K562 (cell line): ENCODE data around the gene KCTD15. TPM values are rescaled to one million over a fixed set of nuclear protein-coding genes. Genes with fewer than 3 reads are reported as not detected.

Experiments used
- ATAC-seq: fragments of 200-7000 bp; cut with Tn5 transposase; 3 replicates; pipeline ENCODE4 v1.9.1; 2020; ENCODE audit warnings: moderate library complexity
- BruUV-seq: library from RNA; stranded (reverse); fragments of 400-500 nt; replicated peaks from 2 replicates; lab custom pipeline; 2021; lab: Mats Ljungman, UMichigan
- CTCF ChIA-PET: fragments of 300-600 bp; formaldehyde crosslinking; extraction: SDS; loops from one replicate; lab custom pipeline; 2021; ENCODE audit warnings: low intra/inter-chr PET ratio; lab: Yijun Ruan, JAX
- POLR2A ChIA-PET: fragments of 300-600, 350-650 bp; sonication (Branson Sonifier 250); formaldehyde crosslinking; extraction: SDS; loops from one replicate; lab custom pipeline; 2021; ENCODE audit warnings: antibody characterized with exemption, inconsistent platforms; lab: Yijun Ruan, JAX
- DNase-seq, 4 experiments: peaks; one replicate each; pipeline versions ENCODE4 v3.0.0 to v3.0.0-alpha.2; 2011 to 2018; ENCODE audit warnings: low spot score in 3 of 4, mixed read lengths in 3 of 4; ENCODE audit errors: extremely low read depth in 1 of 4
- FAIRE-seq: peaks from 2 replicates; lab custom pipeline; 2011; peaks lifted over from hg19 to GRCh38; lab: Jason Lieb, UNC
- H2AFZ ChIP-seq: 2 replicates; pipeline ENCODE4 v1.6.0; 2011; ENCODE audit warnings: low read depth, low read length, control low read depth, inconsistent platforms
- H3K27ac ChIP-seq: fragments of 200-600 bp; 3 replicates; pipeline ENCODE4 v1.8.0; 2011; ENCODE audit warnings: low read depth, mild to moderate bottlenecking, control low read depth, inconsistent platforms, low read length, moderate library complexity, mixed read lengths; ENCODE audit errors: extremely low read depth
- H3K27me3 ChIP-seq, 2 experiments: fragments of 300-600 bp in 1 of 2; 2 replicates in 1 of 2; 3 replicates in 1 of 2; pipeline versions ENCODE4 v1.6.0 to v1.8.0; 2011; ENCODE audit warnings: inconsistent platforms in 2 of 2, low read length in 2 of 2, mild to moderate bottlenecking in 1 of 2, mixed read lengths in 1 of 2, moderate library complexity in 1 of 2; ENCODE audit not compliant: control insufficient read depth in 2 of 2, insufficient read depth in 2 of 2
- H3K36me3 ChIP-seq: fragments of 300-600 bp; 3 replicates; pipeline ENCODE4 v1.8.0; 2011; ENCODE audit warnings: mild to moderate bottlenecking, low read length, inconsistent platforms; ENCODE audit not compliant: control insufficient read depth, insufficient read depth
- H3K4me1 ChIP-seq, 2 experiments: fragments of 200-600 bp in 1 of 2; replicated peaks in 1 of 2; 2 replicates in 1 of 2; 3 replicates in 1 of 2; pipeline versions ENCODE4 v1.5.1 to v1.8.0; 2011; ENCODE audit warnings: inconsistent platforms in 2 of 2, low read length in 2 of 2, mild to moderate bottlenecking in 1 of 2, mixed read lengths in 1 of 2, moderate library complexity in 1 of 2; ENCODE audit not compliant: control insufficient read depth in 2 of 2, insufficient read depth in 2 of 2
- H3K4me2 ChIP-seq: 2 replicates; pipeline ENCODE4 v1.6.1; 2011; ENCODE audit warnings: low read length, control low read depth, inconsistent platforms, mixed read lengths; ENCODE audit not compliant: insufficient read depth
- H3K4me3 ChIP-seq: fragments of 200-600 bp; sonication (generic), shearing (Covaris generic); 2 replicates; pipeline ENCODE4 v1.5.1; 2016; ENCODE audit warnings: control low read depth, inconsistent platforms
- H3K79me2 ChIP-seq: fragments of 200-600 bp; 3 replicates; pipeline ENCODE4 v1.8.0; 2011; ENCODE audit warnings: low read length, inconsistent platforms; ENCODE audit not compliant: control insufficient read depth, insufficient read depth
- H3K9ac ChIP-seq, 2 experiments: 2 replicates each; pipeline versions ENCODE4 v1.6.0 to v1.6.1; 2011; ENCODE audit warnings: low read depth in 2 of 2, low read length in 2 of 2, control low read depth in 1 of 2, inconsistent platforms in 1 of 2, mild to moderate bottlenecking in 1 of 2, mixed read lengths in 1 of 2; ENCODE audit not compliant: insufficient read depth in 1 of 2
- H3K9me1 ChIP-seq: one replicate; pipeline ENCODE4 v1.6.0; 2011; ENCODE audit warnings: inconsistent platforms, mild to moderate bottlenecking, low read length, moderate library complexity; ENCODE audit not compliant: control insufficient read depth, insufficient read depth
- H3K9me3 ChIP-seq: replicated peaks from 2 replicates; pipeline ENCODE4 v1.5.1; 2011; ENCODE audit warnings: low read depth, low read length, inconsistent platforms; ENCODE audit not compliant: control insufficient read depth, insufficient read depth
- H4K20me1 ChIP-seq: replicated peaks from 2 replicates; pipeline ENCODE4 v1.6.1; 2011; ENCODE audit warnings: low read length, inconsistent platforms, mixed read lengths; ENCODE audit not compliant: control insufficient read depth, insufficient read depth
- CBX8 ChIP-seq: fragments of 200-600 bp; sonication (generic); IDR thresholded peaks from 2 replicates; pipeline ENCODE4 v1.6.1; 2012; ENCODE audit warnings: borderline replicate concordance, mixed run types, low read depth, mild to moderate bottlenecking, moderate library complexity, mixed read lengths, low read length, control low read depth, inconsistent platforms; ENCODE audit not compliant: poor library complexity, severe bottlenecking; ENCODE audit errors: extremely low read depth
- CLOCK ChIP-seq: fragments of 250-450 bp; sonication (Bioruptor Pico); IDR thresholded peaks from 2 replicates; pipeline ENCODE4 v1.4.0; 2020; ENCODE audit warnings: mild to moderate bottlenecking, moderate library complexity, borderline replicate concordance
- DMBX1 ChIP-seq: fragments of 250-450 bp; sonication (Bioruptor Pico); IDR thresholded peaks from 2 replicates; pipeline ENCODE4 v1.8.0; 2022; ENCODE audit warnings: inconsistent platforms, mild to moderate bottlenecking, moderate library complexity, borderline replicate concordance
- HMGXB4 ChIP-seq: sonication (generic); formaldehyde crosslinking; IDR thresholded peaks from 2 replicates; pipeline ENCODE4 v1.8.1; 2023; ENCODE audit warnings: mild to moderate bottlenecking, missing genetic modification reagents
- KLF13 ChIP-seq: fragments of 450-650 bp; IDR thresholded peaks from 2 replicates; pipeline ENCODE4 v1.6.1; 2016; ENCODE audit warnings: missing genetic modification characterization, low read depth, mild to moderate bottlenecking, missing compliant biosample characterization, moderate library complexity, borderline replicate concordance
- MIER1 ChIP-seq: fragments of 450-650 bp; IDR thresholded peaks from 2 replicates; pipeline ENCODE4 v1.6.1; 2016; ENCODE audit warnings: antibody characterized with exemption, mild to moderate bottlenecking, low read depth
- RBBP5 ChIP-seq: fragments of 200-600 bp; sonication (generic); IDR thresholded peaks from 2 replicates; pipeline ENCODE4 v1.6.1; 2012; ENCODE audit warnings: borderline replicate concordance, mild to moderate bottlenecking, low read length, control low read depth, inconsistent platforms; ENCODE audit not compliant: insufficient read depth, poor library complexity, severe bottlenecking
- RCOR1 ChIP-seq, 2 experiments: IDR thresholded peaks; 2 replicates each; pipeline ENCODE4 v1.6.1; 2012; ENCODE audit warnings: low read depth in 2 of 2, low read length in 2 of 2, borderline replicate concordance in 1 of 2, improper control_type of control experiment in 1 of 2
- SMARCC2 ChIP-seq: fragments of 450-650 bp; IDR thresholded peaks from 2 replicates; pipeline ENCODE4 v1.6.1; 2017; ENCODE audit warnings: antibody characterized with exemption, moderate library complexity, mild to moderate bottlenecking, low read depth
- ZNF263 ChIP-seq: sonication (generic); formaldehyde crosslinking; IDR thresholded peaks from 2 replicates; pipeline ENCODE4 v1.8.0; 2022; ENCODE audit warnings: mild to moderate bottlenecking, missing genetic modification reagents, borderline replicate concordance
- WGBS: fragments of 100-300 bp; shearing (Covaris generic); methylation state at CpG from one replicate; pipeline ENCODE4 v1.1.6; 2016; ENCODE audit warnings: low coverage, mixed read lengths; ENCODE audit not compliant: insufficient coverage; ENCODE audit errors: missing lambda C conversion rate; 5-methylcytosine and 5-hydroxymethylcytosine counted together
- in situ Hi-C: fragments of 300-500 bp; cut with MboI; formaldehyde crosslinking; loops from 4 replicates; pipeline ENCODE4 v1.15.0; 2018; ENCODE audit warnings: inconsistent platforms, mixed read lengths
- intact Hi-C: fragments of 100-400 bp; cut with micrococcal nuclease; formaldehyde crosslinking; loops from 2 replicates; pipeline ENCODE4 v1.14.2; 2022
- polyA plus RNA-seq, 8 experiments: library from polyadenylated mRNA; depleted of rRNA in 4 of 8; stranded (reverse) in 5 of 8; unstranded in 3 of 8; fragments of >200 nt; fragmentation: Nextera tagmentation in 2 of 8; fragmentation: Illumina TruSeq in 1 of 8; extraction: Ambion mirVana in 2 of 8; extraction: Trizol in 1 of 8; gene quantifications; 2 replicates each; pipeline versions ENCODE4 v1.2.1 to v1.2.3, GENCODE V29; 2011 to 2014; ENCODE audit warnings: inconsistent platforms in 1 of 8, missing spikeins in 1 of 8
- total RNA-seq, 7 experiments: library from RNA; depleted of rRNA in 6 of 7; stranded (reverse); fragments of >200 nt in 6 of 7; fragmentation: Illumina TruSeq in 2 of 7; extraction: Trizol in 2 of 7; gene quantifications; 2 replicates each; pipeline versions ENCODE4 v1.2.1 to v1.2.3, GENCODE V29; 2011 to 2021; ENCODE audit warnings: low replicate concordance in 1 of 7
- TF ChIP-seq, protein P1 (sequence below), 2 experiments: fragments of 450-650 bp in 1 of 2; sonication (generic) in 1 of 2; formaldehyde crosslinking in 1 of 2; IDR thresholded peaks in 1 of 2; conservative IDR thresholded peaks in 1 of 2; 2 replicates each; pipeline versions ENCODE4 v1.6.1 to v1.8.1; 2016 to 2023; ENCODE audit warnings: mild to moderate bottlenecking in 2 of 2, moderate library complexity in 2 of 2, inconsistent platforms in 1 of 2, missing genetic modification reagents in 1 of 2
- TF ChIP-seq, protein P2 (sequence below): sonication (generic); formaldehyde crosslinking; IDR thresholded peaks from 2 replicates; pipeline ENCODE4 v1.8.0; 2022; ENCODE audit warnings: mild to moderate bottlenecking, missing genetic modification reagents

KCTD15 gene
- total and polyA plus RNA-seq, 9 of the 15 experiments (the other 6 are each of a cell fraction or from before 2014, with no cell fraction given), result 1.7 to 49.0 (median 11.8) TPM

DNA sequence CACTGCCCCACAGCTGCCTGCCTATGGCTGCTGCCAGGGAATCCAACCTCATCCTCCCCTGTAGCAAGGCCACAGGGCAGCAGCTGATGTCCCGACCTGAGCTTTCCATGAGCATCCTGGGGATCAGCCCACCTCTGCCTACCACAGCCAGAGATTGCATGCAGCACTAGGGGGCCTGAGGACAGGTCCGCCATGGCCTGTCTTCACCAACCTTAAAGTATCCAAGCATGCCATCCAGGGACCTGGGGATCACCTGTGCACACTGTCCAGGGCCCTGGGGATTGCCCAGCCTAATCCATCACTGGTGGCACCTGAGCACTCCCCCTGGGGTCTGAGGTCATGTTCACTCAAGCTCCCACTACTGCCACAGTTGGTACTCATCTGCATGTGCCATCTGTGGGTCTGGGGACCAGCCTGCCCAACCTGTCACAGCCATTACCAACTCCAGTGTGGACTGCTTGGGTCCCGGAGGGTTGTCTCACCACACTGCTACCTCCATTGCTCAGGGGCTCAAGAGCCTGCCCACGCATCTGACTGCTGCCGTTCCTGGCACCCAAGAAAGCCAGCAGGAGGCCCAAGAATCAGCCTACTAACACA is 53.0 kb downstream of the KCTD15 start:
- ChIA-PET CTCF (no interaction called here), POLR2A (no interaction called here)
- Histone ChIP-seq H3K9me1 (no peaks in the 10 kb centered on the region), H3K4me1 (no peaks in the 10 kb centered on the region), H4K20me1 (no peaks in the 10 kb centered on the region), H2AFZ (no peak overlapping the region), H3K4me2 (no peak overlapping the region), H3K9me3 (no peaks in the 10 kb centered on the region), H3K4me3 (no peak overlapping the region), H3K9ac (no peak overlapping the region), H3K27ac (no peak overlapping the region), H3K27me3 (peaks cover 0 to 10% of the 10 kb centered on the region in 2 experiments; a peak in 1 of 5 replicates), H3K79me2 (no peaks in the 10 kb centered on the region), H3K36me3 (no peaks in the 10 kb centered on the region)
- BruUV-seq, result no TSS peak
- in situ Hi-C loops (no loop called here), intact Hi-C loops (no loop called here)
- ATAC-seq (no peak), FAIRE-seq (no peak), DNase-seq (no peak)
- 2% methylated on average over 5 of the region's 5 CpGs for WGBS
- no peak for TF ChIP-seq CBX8
- no peak for TF ChIP-seq DMBX1
- no peak for TF ChIP-seq HMGXB4 (CRISPR knock-in tag)
- TF ChIP-seq RBBP5, result no peak
- TF ChIP-seq SMARCC2, result no peak
- no peak for TF ChIP-seq ZNF263 (CRISPR knock-in tag)
- TF ChIP-seq, protein P1, sequence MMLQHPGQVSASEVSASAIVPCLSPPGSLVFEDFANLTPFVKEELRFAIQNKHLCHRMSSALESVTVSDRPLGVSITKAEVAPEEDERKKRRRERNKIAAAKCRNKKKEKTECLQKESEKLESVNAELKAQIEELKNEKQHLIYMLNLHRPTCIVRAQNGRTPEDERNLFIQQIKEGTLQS (IDR thresholded peaks at IDR 0.05), result no peak
- TF ChIP-seq, protein P1 (CRISPR knock-in tag; conservative IDR thresholded peaks at IDR 0.05), result no peak
- TF ChIP-seq, protein P2, sequence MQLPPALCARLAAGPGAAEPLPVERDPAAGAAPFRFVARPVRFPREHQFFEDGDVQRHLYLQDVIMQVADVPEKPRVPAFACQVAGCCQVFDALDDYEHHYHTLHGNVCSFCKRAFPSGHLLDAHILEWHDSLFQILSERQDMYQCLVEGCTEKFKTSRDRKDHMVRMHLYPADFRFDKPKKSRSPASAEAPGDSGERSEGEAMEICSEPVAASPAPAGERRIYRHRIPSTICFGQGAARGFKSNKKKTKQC (CRISPR knock-in tag), result no peak
- TF ChIP-seq RCOR1 (IDR thresholded peaks at IDR 0.05; ENCODE audit: borderline replicate concordance in 1 of 2, low read depth in 2 of 2, low read length in 2 of 2), result no peak
- no peak for TF ChIP-seq CLOCK (CRISPR knock-in tag)
- TF ChIP-seq KLF13 (tag), result no peak
- TF ChIP-seq MIER1, result no peak
